ENCODE results near the gene ASCL3. TPM values are rescaled to one million over a fixed set of nuclear protein-coding genes. Genes with fewer than 3 reads are reported as not detected.
"Not testable (repeated sequence)": the region's sequence is repeated elsewhere in the genome, so short reads cannot be mapped to it uniquely, and the experiment has no call there.

Gene ASCL3
- total RNA-seq, 1 donor from 2014 or later: not detected

GRCh38 chr11:8947230-8947943 lies 4.6 kb upstream of the ASCL3 start:
- TF ChIP-seq CTCF (IDR thresholded peaks at IDR 0.05; ENCODE audit: partially characterized antibody, unreplicated experiment): no peak
- no peak for DNase-seq
- Mint-ChIP-seq H3K9me3 (ENCODE audit: unreplicated experiment) (no peaks in the 10 kb centered on the region), H3K27me3 (ENCODE audit: unreplicated experiment) (peaks cover 2% of the 10 kb centered on the region), H3K27ac (ENCODE audit: unreplicated experiment) (no peak overlapping the region), H3K4me1 (ENCODE audit: low read depth, unreplicated experiment) (no peaks in the 10 kb centered on the region), H3K4me3 (ENCODE audit: unreplicated experiment) (no peak overlapping the region), H3K36me3 (ENCODE audit: unreplicated experiment) (no peaks in the 10 kb centered on the region)

- no peaks in the 10 kb centered on the region for H3K4me1 Mint-ChIP-seq (ENCODE audit: low read depth, unreplicated experiment)
- H3K4me3 Mint-ChIP-seq (ENCODE audit: unreplicated experiment): no peak overlapping the region
- no peaks in the 10 kb centered on the region for H3K36me3 Mint-ChIP-seq (ENCODE audit: unreplicated experiment)
- DNase-seq: no peak
- no peak overlapping the region for H3K27ac Mint-ChIP-seq (ENCODE audit: unreplicated experiment)
- H3K9me3 Mint-ChIP-seq (ENCODE audit: unreplicated experiment): peaks cover 1% of the 10 kb centered on the region
- H3K27me3 Mint-ChIP-seq (ENCODE audit: unreplicated experiment): peaks cover 2% of the 10 kb centered on the region
- no peak for TF ChIP-seq CTCF (IDR thresholded peaks at IDR 0.05; ENCODE audit: partially characterized antibody, unreplicated experiment)
Observed at GRCh38 chr11:8941341-8942103, 1.3 kb downstream of the ASCL3 start.

GRCh38 chr11:8937659-8938058 lies 5.2 kb downstream of the ASCL3 start:
- Mint-ChIP-seq H3K27ac (ENCODE audit: unreplicated experiment) (no peak overlapping the region), H3K27me3 (ENCODE audit: unreplicated experiment) (peaks cover 2% of the 10 kb centered on the region), H3K9me3 (ENCODE audit: unreplicated experiment) (peaks cover 1% of the 10 kb centered on the region), H3K4me3 (ENCODE audit: unreplicated experiment) (no peak overlapping the region), H3K36me3 (ENCODE audit: unreplicated experiment) (no peaks in the 10 kb centered on the region), H3K4me1 (ENCODE audit: low read depth, unreplicated experiment) (no peaks in the 10 kb centered on the region)
- DNase-seq: no peak
- TF ChIP-seq CTCF (IDR thresholded peaks at IDR 0.05; ENCODE audit: partially characterized antibody, unreplicated experiment): no peak

- Mint-ChIP-seq H3K27me3 (ENCODE audit: unreplicated experiment) (peaks cover 2% of the 10 kb centered on the region), H3K36me3 (ENCODE audit: unreplicated experiment) (no peaks in the 10 kb centered on the region), H3K9me3 (ENCODE audit: unreplicated experiment) (peaks cover 1% of the 10 kb centered on the region), H3K4me3 (ENCODE audit: unreplicated experiment) (no peak overlapping the region), H3K27ac (ENCODE audit: unreplicated experiment) (no peak overlapping the region), H3K4me1 (ENCODE audit: low read depth, unreplicated experiment) (peaks cover 2% of the 10 kb centered on the region)
- no peak for TF ChIP-seq CTCF (IDR thresholded peaks at IDR 0.05; ENCODE audit: partially characterized antibody, unreplicated experiment)
- DNase-seq: no peak
Observed at GRCh38 chr11:8937159-8937558, 5.7 kb downstream of the ASCL3 start.

GRCh38 chr11:8935789-8936188 lies 7.0 kb downstream of the ASCL3 start:
- H3K9me3 Mint-ChIP-seq (ENCODE audit: unreplicated experiment); H3K4me3 Mint-ChIP-seq (ENCODE audit: unreplicated experiment); H3K27me3 Mint-ChIP-seq (ENCODE audit: unreplicated experiment): not testable (repeated sequence)

More at GRCh38 chr11:8935789-8936188, 7.0 kb downstream of the ASCL3 start:
- not testable (repeated sequence) for H3K4me1 Mint-ChIP-seq (ENCODE audit: low read depth, unreplicated experiment); H3K36me3 Mint-ChIP-seq (ENCODE audit: unreplicated experiment); H3K27ac Mint-ChIP-seq (ENCODE audit: unreplicated experiment); DNase-seq

Measured in glutamatergic neuron (in vitro differentiated cells).